Cardiac muscle cell (in vitro differentiated cells and primary cell): Measurements from ENCODE around the gene MAN1B1. TPM values are rescaled to one million over a fixed set of nuclear protein-coding genes. Genes with fewer than 3 reads are reported as not detected.

Experiments
- DNase-seq, 2 donors: peaks; one replicate each; pipeline versions ENCODE4 v3.0.0 to v3.0.0-alpha.2; 2010 to 2017; ENCODE audit warnings: low read depth in 1 of 2, low spot score in 1 of 2
- H3K27ac ChIP-seq: fragments of 200-600 bp; sonication (generic); 2 replicates; pipeline ENCODE4 v1.5.1; 2016
- H3K27me3 ChIP-seq: fragments of 200-600 bp; sonication (generic); 2 replicates; pipeline ENCODE4 v1.6.0; 2016; ENCODE audit warnings: control low read depth
- H3K36me3 ChIP-seq: fragments of 200-600 bp; sonication (generic); 2 replicates; pipeline ENCODE4 v1.5.1; 2016; ENCODE audit warnings: control low read depth
- H3K4me1 ChIP-seq: fragments of 200-600 bp; sonication (generic); 2 replicates; pipeline ENCODE4 v1.8.1; 2017; ENCODE audit warnings: low read depth, mild to moderate bottlenecking, mixed run types
- H3K4me3 ChIP-seq: fragments of 200-600 bp; sonication (generic); 2 replicates; pipeline ENCODE4 v1.5.1; 2016; ENCODE audit warnings: mild to moderate bottlenecking
- H3K9me3 ChIP-seq: fragments of 200-600 bp; sonication (generic); 2 replicates; pipeline ENCODE4 v1.5.1; 2017; ENCODE audit warnings: low read depth, mild to moderate bottlenecking, control low read depth
- CTCF ChIP-seq: IDR thresholded peaks from 2 replicates; pipeline ENCODE4 v1.5.1; 2012; ENCODE audit warnings: low read depth, mild to moderate bottlenecking, low read length
- polyA plus RNA-seq: library from polyadenylated mRNA; unstranded; fragments of >200 nt; fragmentation: Nextera tagmentation; extraction: Ambion mirVana; gene quantifications from 2 replicates; pipeline ENCODE4 v1.2.1, GENCODE V29; 2016
- total RNA-seq: library from RNA; depleted of rRNA; stranded (reverse); fragments of >200 nt; gene quantifications from 2 replicates; pipeline ENCODE4 v1.2.3, GENCODE V29; 2016

Gene MAN1B1
- total and polyA plus RNA-seq, 2 experiments from 2014 or later = 67.6 to 73.3 TPM

DNA sequence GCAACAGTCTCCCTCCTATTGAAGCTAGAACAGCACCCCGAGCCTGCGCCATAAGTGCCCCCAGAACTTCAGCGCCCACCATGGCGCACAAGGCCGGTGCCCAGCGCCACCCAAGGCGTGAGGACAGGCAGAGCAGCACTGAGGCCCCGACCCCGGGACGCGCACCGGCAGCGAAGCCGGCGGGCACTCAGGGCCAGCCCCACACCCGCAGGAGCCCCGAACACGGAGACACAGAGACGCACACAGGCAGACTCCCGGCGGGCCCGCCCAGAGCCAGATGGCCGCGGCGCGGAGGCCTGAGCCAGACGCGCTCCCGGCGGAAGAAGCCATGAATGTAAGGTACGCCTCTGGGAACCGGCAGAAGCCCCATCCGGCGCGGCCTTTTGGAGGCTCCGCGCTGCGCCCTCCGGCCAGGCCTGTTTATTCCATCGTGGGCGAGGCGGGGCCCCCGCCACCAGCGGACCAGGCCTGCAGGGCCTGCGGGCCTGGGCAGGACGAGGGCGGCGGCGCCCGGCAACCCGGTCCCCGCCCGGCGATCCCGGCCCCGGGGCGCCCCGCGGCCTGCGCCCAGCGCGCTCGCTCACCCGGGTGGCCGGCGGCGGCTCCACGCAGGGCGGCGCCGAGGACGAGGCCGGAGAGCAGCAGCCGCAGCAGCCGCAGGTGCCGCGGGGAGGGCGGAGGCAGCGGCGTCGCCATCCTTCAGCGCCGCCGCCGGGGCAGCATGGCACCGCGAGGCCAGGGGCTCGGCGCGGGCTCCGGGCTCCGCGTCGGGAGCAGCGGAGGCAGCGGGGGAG is 41.3 kb upstream of the MAN1B1 start:
- H3K27me3 ChIP-seq = peaks cover 60% of the 10 kb centered on the region

GRCh38 chr9:137046088-137046787 is 40.5 kb upstream of the MAN1B1 start, which contains the start of gene NPDC1:
Gene NPDC1 (minus strand): TSS chr9:137046177. CDS start chr9:137045989, 188 bp downstream.
- Histone ChIP-seq H3K36me3 (no peaks in the 10 kb centered on the region), H3K4me1 (peaks cover 5% of the 10 kb centered on the region), H3K4me3 (peak within 1 kb of the TSS; percentile 76), H3K27me3 (peaks cover 67% of the 10 kb centered on the region), H3K9me3 (no peaks in the 10 kb centered on the region), H3K27ac (no peak within 1 kb of the TSS)
- TF ChIP-seq CTCF = peak; percentile 92
- peak; percentile 74 to 94 for DNase-seq

More for the DNA sequence above, 41.3 kb upstream of the MAN1B1 start:
- Histone ChIP-seq H3K9me3 (no peaks in the 10 kb centered on the region), H3K4me1 (peaks cover 5% of the 10 kb centered on the region), H3K27ac (no peak overlapping the region), H3K4me3 (peak overlapping the region; percentile 76), H3K36me3 (no peaks in the 10 kb centered on the region)
- DNase-seq = peak; percentile 55 to 62
- TF ChIP-seq CTCF = no peak

DNA sequence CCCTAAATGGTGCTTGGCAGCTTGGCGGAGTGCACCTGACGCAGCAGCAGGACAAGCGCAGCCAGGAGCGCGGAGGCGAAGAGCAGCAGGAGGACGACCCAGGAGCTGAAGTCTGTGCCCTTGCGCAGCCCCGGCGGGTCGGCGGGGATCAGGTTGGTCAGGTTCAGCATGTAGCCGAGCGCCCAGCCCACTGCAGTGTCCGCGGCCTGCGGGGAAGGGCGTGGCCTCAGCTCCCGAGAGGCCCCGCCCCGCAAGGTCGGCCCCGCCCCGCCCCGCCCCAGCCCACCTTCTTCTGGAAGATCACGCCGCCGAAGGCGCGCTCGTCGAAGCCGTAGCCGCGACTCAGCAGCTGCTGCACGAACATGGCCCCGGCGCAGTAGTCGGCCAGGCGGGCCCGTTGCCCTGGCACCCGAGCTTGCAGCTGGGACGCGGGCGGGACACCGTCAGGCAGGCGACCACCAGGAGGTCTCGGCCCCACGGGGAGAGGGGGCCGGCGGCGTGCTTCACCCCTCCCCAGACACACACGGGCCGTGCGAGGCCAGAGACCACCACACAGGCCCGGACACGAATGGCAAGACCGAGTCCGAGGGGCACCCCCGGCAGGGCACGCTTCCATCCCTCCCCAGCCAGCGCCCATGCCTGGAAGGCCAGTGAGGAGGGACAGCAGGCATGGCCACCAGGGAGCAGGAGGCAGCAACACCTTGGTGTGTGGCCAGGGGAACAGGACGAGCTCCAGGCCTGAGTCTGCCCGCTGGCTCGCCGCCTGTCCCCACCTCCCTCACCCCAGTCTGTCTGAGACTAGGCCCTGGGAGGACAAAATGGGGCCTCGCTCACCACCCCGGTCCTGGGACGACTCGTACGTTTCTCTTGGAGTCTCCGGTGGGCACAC is 37.9 kb upstream of the MAN1B1 start:
- no peak for DNase-seq
- Histone ChIP-seq H3K27me3 (peaks cover 86% of the 10 kb centered on the region), H3K4me3 (no peak overlapping the region), H3K4me1 (peaks cover 5% of the 10 kb centered on the region), H3K36me3 (no peaks in the 10 kb centered on the region), H3K9me3 (no peaks in the 10 kb centered on the region), H3K27ac (no peak overlapping the region)
- TF ChIP-seq CTCF = no peak

- peak; percentile 54 for TF ChIP-seq CTCF
- H3K4me1 ChIP-seq = peaks cover 5% of the 10 kb centered on the region
- no peaks in the 10 kb centered on the region for H3K9me3 ChIP-seq
- peak; percentile 59 to 81 for DNase-seq
- H3K27me3 ChIP-seq = peaks cover 86% of the 10 kb centered on the region
- H3K36me3 ChIP-seq = no peaks in the 10 kb centered on the region
- no peak overlapping the region for H3K4me3 ChIP-seq
- no peak overlapping the region for H3K27ac ChIP-seq
Observed at GRCh38 chr9:137049544-137050449, 37.0 kb upstream of the MAN1B1 start.
